Breast epithelium (tissue), 4 donors: ENCODE results near the gene MMP11. TPM values are rescaled to one million over a fixed set of nuclear protein-coding genes. Genes with fewer than 3 reads are reported as not detected.
A peak's percentile ranks its signal among the peaks of the same experiment; 100 is the strongest.

Source experiments
- DNase-seq, 2 donors: peaks; one replicate each; pipeline ENCODE4 v3.0.0-alpha.2; 2019; ENCODE audit warnings: low spot score in 2 of 2
- H3K27ac ChIP-seq, 2 donors: fragments of 200-600 bp; sonication (generic) in 1 of 2; one replicate each; pipeline ENCODE4 v1.5.1; 2016 to 2019; ENCODE audit warnings: mild to moderate bottlenecking in 1 of 2
- H3K27me3 ChIP-seq, 2 donors: fragments of 200-600 bp; sonication (generic) in 1 of 2; one replicate each; pipeline versions ENCODE4 v1.5.1 to v1.6.0; 2017 to 2019; ENCODE audit warnings: control low read depth in 1 of 2, mild to moderate bottlenecking in 1 of 2
- H3K36me3 ChIP-seq: fragments of 200-600 bp; one replicate; pipeline ENCODE4 v1.5.1; 2019
- H3K4me1 ChIP-seq, 2 donors: fragments of 200-600 bp; sonication (generic); one replicate each; pipeline ENCODE4 v1.5.1; 2016 to 2019; ENCODE audit warnings: control low read depth in 1 of 2
- H3K4me3 ChIP-seq, 3 donors: fragments of 200-600 bp; sonication (generic); 1 replicate in 2 of 3; 2 replicates in 1 of 3; pipeline ENCODE4 v1.5.1; 2016 to 2019; ENCODE audit warnings: mild to moderate bottlenecking in 3 of 3, moderate library complexity in 2 of 3
- H3K9me3 ChIP-seq, 2 donors: fragments of 200-600 bp; sonication (generic) in 1 of 2; one replicate each; pipeline ENCODE4 v1.5.1; 2016 to 2019; ENCODE audit warnings: control low read depth in 1 of 2
- CTCF ChIP-seq, 3 donors: fragments of 450-650 bp; IDR thresholded peaks; one replicate each; pipeline ENCODE4 v1.5.1; 2016 to 2017; ENCODE audit warnings: antibody characterized with exemption in 3 of 3, mild to moderate bottlenecking in 3 of 3, moderate library complexity in 3 of 3
- POLR2A ChIP-seq: fragments of 450-650 bp; IDR thresholded peaks from one replicate; pipeline ENCODE4 v1.6.1; 2016; ENCODE audit warnings: antibody characterized with exemption, mild to moderate bottlenecking, moderate library complexity
- POLR2AphosphoS5 ChIP-seq, 3 donors: sonication (generic); formaldehyde crosslinking; IDR thresholded peaks; one replicate each; pipeline ENCODE4 v1.6.1; 2017; ENCODE audit warnings: antibody characterized with exemption in 3 of 3
- intact Hi-C: fragments of 100-400 bp; cut with DNase I; formaldehyde crosslinking; loops from one replicate; pipeline ENCODE4 v1.15.1; 2023; ENCODE audit warnings: low total_unique reads
- total RNA-seq, 3 donors: library from RNA; depleted of rRNA; stranded (reverse); fragments of >200 nt; gene quantifications; one replicate each; pipeline ENCODE4 v1.1.0, GENCODE V29; 2016

MMP11 gene
- total RNA-seq, 3 donors from 2014 or later: 1.9 to 6.2 (median 4.8) TPM

GRCh38 chr22:23790819-23791737, 18.4 kb downstream of the MMP11 start:
- Histone ChIP-seq H3K36me3 (no peaks in the 10 kb centered on the region), H3K4me3 (no peak overlapping the region), H3K9me3 (no peaks in the 10 kb centered on the region), H3K27ac (peak overlapping the region; percentile 65 to 72), H3K4me1 (peaks cover 3 to 4% of the 10 kb centered on the region in 2 donors), H3K27me3 (no peaks in the 10 kb centered on the region)
- no peak for DNase-seq
- intact Hi-C loops: no loop called here
- no peak for TF ChIP-seq POLR2A
- peak in 1 of 3 donors; percentile 41 for TF ChIP-seq POLR2AphosphoS5 (IDR thresholded peaks at IDR 0.05)

GRCh38 chr22:23791738-23792645, 19.3 kb downstream of the MMP11 start:
- H3K27ac ChIP-seq: peak overlapping the region; percentile 65 to 72

GRCh38 chr22:23793326-23793725, 20.7 kb downstream of the MMP11 start:
- no peaks in the 10 kb centered on the region for H3K9me3 ChIP-seq
- no peak for DNase-seq
- TF ChIP-seq POLR2A (no peak), POLR2AphosphoS5 (IDR thresholded peaks at IDR 0.05) (no peak), CTCF (IDR thresholded peaks at IDR 0.05) (no peak)
- H3K36me3 ChIP-seq: no peaks in the 10 kb centered on the region
- intact Hi-C loops: no loop called here
- no peaks in the 10 kb centered on the region for H3K4me1 ChIP-seq
- no peaks in the 10 kb centered on the region for H3K27me3 ChIP-seq
- no peak overlapping the region for H3K4me3 ChIP-seq
- H3K27ac ChIP-seq: no peak overlapping the region

More at GRCh38 chr22:23791738-23792645, 19.3 kb downstream of the MMP11 start:
- H3K4me1 ChIP-seq: no peaks in the 10 kb centered on the region
- H3K27me3 ChIP-seq: no peaks in the 10 kb centered on the region
- H3K36me3 ChIP-seq: no peaks in the 10 kb centered on the region
- no peak overlapping the region for H3K4me3 ChIP-seq
- H3K9me3 ChIP-seq: no peaks in the 10 kb centered on the region
- TF ChIP-seq POLR2A (no peak), CTCF (IDR thresholded peaks at IDR 0.05) (no peak), POLR2AphosphoS5 (IDR thresholded peaks at IDR 0.05) (no peak)
- intact Hi-C loops: no loop called here
- no peak for DNase-seq

- Histone ChIP-seq H3K27ac (no peak overlapping the region), H3K27me3 (no peaks in the 10 kb centered on the region), H3K36me3 (peaks cover 3% of the 10 kb centered on the region), H3K4me3 (no peak overlapping the region), H3K9me3 (no peaks in the 10 kb centered on the region), H3K4me1 (no peaks in the 10 kb centered on the region)
- TF ChIP-seq POLR2AphosphoS5 (IDR thresholded peaks at IDR 0.05) (no peak), POLR2A (no peak), CTCF (IDR thresholded peaks at IDR 0.05) (no peak)
- DNase-seq: no peak
- intact Hi-C loops: no loop called here
These were observed 23.8 kb downstream of the MMP11 start for GRCh38 chr22:23796461-23796860.

- TF ChIP-seq POLR2AphosphoS5 (IDR thresholded peaks at IDR 0.05) (no peak), POLR2A (no peak), CTCF (IDR thresholded peaks at IDR 0.05) (no peak)
- Histone ChIP-seq H3K4me3 (no peak overlapping the region), H3K4me1 (no peaks in the 10 kb centered on the region), H3K9me3 (no peaks in the 10 kb centered on the region), H3K27ac (no peak overlapping the region), H3K36me3 (peaks cover 10% of the 10 kb centered on the region), H3K27me3 (no peaks in the 10 kb centered on the region)
- intact Hi-C loops: no loop called here
- DNase-seq: no peak
These were observed 27.9 kb downstream of the MMP11 start for GRCh38 chr22:23800297-23801237.
